Measurements from ENCODE around the gene PLET1.

GRCh38 chr11:112247201-112247600 is 13.5 kb downstream of the PLET1 start:
- TF ChIP-seq CTCF (IDR thresholded peaks at IDR 0.05; ENCODE audit: insufficient read depth, low read depth, low read length) (no peak), EZH2 (IDR thresholded peaks at IDR 0.05; ENCODE audit: insufficient read depth, low read length) (no peak)
